ENCODE measurements around the gene ZNF619.

The ZNF619 gene

GRCh38 chr3:40463579-40463978, 13.3 kb upstream of the ZNF619 start:
- no peak overlapping the region for H3K27ac ChIP-seq (ENCODE audit: low read depth, low read length)
- no peak overlapping the region for H3K9ac ChIP-seq (ENCODE audit: low read length in 5 of 5)
- peaks cover 26 to 68% (median 58%) of the 10 kb centered on the region in 5 donors for H3K36me3 ChIP-seq (ENCODE audit: control insufficient read depth in 5 of 5, insufficient read depth in 5 of 5, low read length in 5 of 5)
- no peaks in the 10 kb centered on the region for H3K27me3 ChIP-seq (ENCODE audit: control insufficient read depth in 5 of 5, insufficient read depth in 4 of 5, low read length in 5 of 5)
- H3K4me1 ChIP-seq (ENCODE audit: control insufficient read depth in 5 of 5, insufficient read depth in 5 of 5, low read length in 5 of 5) = peaks cover 0 to 6% (median 2%) of the 10 kb centered on the region in 5 donors
- H3K4me3 ChIP-seq (ENCODE audit: low read depth in 1 of 5, low read length in 5 of 5) = no peak overlapping the region
- H3K9me3 ChIP-seq (ENCODE audit: control insufficient read depth in 5 of 5, low read length in 5 of 5) = no peaks in the 10 kb centered on the region

- H3K27me3 ChIP-seq (ENCODE audit: control insufficient read depth in 5 of 5, insufficient read depth in 4 of 5, low read length in 5 of 5) = no peaks in the 10 kb centered on the region
- H3K27ac ChIP-seq (ENCODE audit: low read depth, low read length) = no peak overlapping the region
- H3K4me3 ChIP-seq (ENCODE audit: low read depth in 1 of 5, low read length in 5 of 5) = no peak overlapping the region
- no peaks in the 10 kb centered on the region for H3K9me3 ChIP-seq (ENCODE audit: control insufficient read depth in 5 of 5, low read length in 5 of 5)
- no peak overlapping the region for H3K9ac ChIP-seq (ENCODE audit: low read length in 5 of 5)
- peaks cover 22 to 62% (median 50%) of the 10 kb centered on the region in 5 donors for H3K36me3 ChIP-seq (ENCODE audit: control insufficient read depth in 5 of 5, insufficient read depth in 5 of 5, low read length in 5 of 5)
- H3K4me1 ChIP-seq (ENCODE audit: control insufficient read depth in 5 of 5, insufficient read depth in 5 of 5, low read length in 5 of 5) = no peaks in the 10 kb centered on the region
Measured at GRCh38 chr3:40464339-40465110, 12.4 kb upstream of the ZNF619 start.

- Histone ChIP-seq H3K36me3 (ENCODE audit: control insufficient read depth in 5 of 5, insufficient read depth in 5 of 5, low read length in 5 of 5) (peaks cover 22 to 58% (median 46%) of the 10 kb centered on the region in 5 donors), H3K4me3 (ENCODE audit: low read depth in 1 of 5, low read length in 5 of 5) (no peak overlapping the region), H3K27me3 (ENCODE audit: control insufficient read depth in 5 of 5, insufficient read depth in 4 of 5, low read length in 5 of 5) (no peaks in the 10 kb centered on the region), H3K9ac (ENCODE audit: low read length in 5 of 5) (no peak overlapping the region), H3K4me1 (ENCODE audit: control insufficient read depth in 5 of 5, insufficient read depth in 5 of 5, low read length in 5 of 5) (no peaks in the 10 kb centered on the region), H3K9me3 (ENCODE audit: control insufficient read depth in 5 of 5, low read length in 5 of 5) (no peaks in the 10 kb centered on the region), H3K27ac (ENCODE audit: low read depth, low read length) (no peak overlapping the region)
Measured at GRCh38 chr3:40465111-40465407, 11.9 kb upstream of the ZNF619 start.

- Histone ChIP-seq H3K27ac (ENCODE audit: low read depth, low read length) (no peak overlapping the region), H3K9me3 (ENCODE audit: control insufficient read depth in 5 of 5, low read length in 5 of 5) (no peaks in the 10 kb centered on the region), H3K9ac (ENCODE audit: low read length in 5 of 5) (no peak overlapping the region), H3K4me3 (ENCODE audit: low read depth in 1 of 5, low read length in 5 of 5) (no peak overlapping the region), H3K36me3 (ENCODE audit: control insufficient read depth in 5 of 5, insufficient read depth in 5 of 5, low read length in 5 of 5) (peaks cover 22 to 54% (median 42%) of the 10 kb centered on the region in 5 donors), H3K27me3 (ENCODE audit: control insufficient read depth in 5 of 5, insufficient read depth in 4 of 5, low read length in 5 of 5) (no peaks in the 10 kb centered on the region), H3K4me1 (ENCODE audit: control insufficient read depth in 5 of 5, insufficient read depth in 5 of 5, low read length in 5 of 5) (no peaks in the 10 kb centered on the region)
Measured at GRCh38 chr3:40465456-40465855, 11.5 kb upstream of the ZNF619 start.

- no peak overlapping the region for H3K4me3 ChIP-seq (ENCODE audit: low read depth in 1 of 5, low read length in 5 of 5)
- no peaks in the 10 kb centered on the region for H3K27me3 ChIP-seq (ENCODE audit: control insufficient read depth in 5 of 5, insufficient read depth in 4 of 5, low read length in 5 of 5)
- no peaks in the 10 kb centered on the region for H3K9me3 ChIP-seq (ENCODE audit: control insufficient read depth in 5 of 5, low read length in 5 of 5)
- no peak overlapping the region for H3K9ac ChIP-seq (ENCODE audit: low read length in 5 of 5)
- H3K36me3 ChIP-seq (ENCODE audit: control insufficient read depth in 5 of 5, insufficient read depth in 5 of 5, low read length in 5 of 5) = peaks cover 16 to 29% (median 25%) of the 10 kb centered on the region in 5 donors
- H3K27ac ChIP-seq (ENCODE audit: low read depth, low read length) = no peak overlapping the region
- H3K4me1 ChIP-seq (ENCODE audit: control insufficient read depth in 5 of 5, insufficient read depth in 5 of 5, low read length in 5 of 5) = no peaks in the 10 kb centered on the region
Measured at GRCh38 chr3:40468018-40468417, 8.9 kb upstream of the ZNF619 start.

- H3K4me3 ChIP-seq (ENCODE audit: low read depth in 1 of 5, low read length in 5 of 5) = no peak overlapping the region
- H3K9ac ChIP-seq (ENCODE audit: low read length in 5 of 5) = no peak overlapping the region
- no peaks in the 10 kb centered on the region for H3K27me3 ChIP-seq (ENCODE audit: control insufficient read depth in 5 of 5, insufficient read depth in 4 of 5, low read length in 5 of 5)
Measured at GRCh38 chr3:40470701-40471100, 6.2 kb upstream of the ZNF619 start.

GRCh38 chr3:40477666-40478065, 744 bp downstream of the ZNF619 start:
- no peaks in the 10 kb centered on the region for H3K27me3 ChIP-seq (ENCODE audit: control insufficient read depth in 5 of 5, insufficient read depth in 4 of 5, low read length in 5 of 5)
- H3K9me3 ChIP-seq (ENCODE audit: control insufficient read depth in 5 of 5, low read length in 5 of 5) = no peaks in the 10 kb centered on the region

More at GRCh38 chr3:40470701-40471100, 6.2 kb upstream of the ZNF619 start:
- Histone ChIP-seq H3K4me1 (ENCODE audit: control insufficient read depth in 5 of 5, insufficient read depth in 5 of 5, low read length in 5 of 5) (no peaks in the 10 kb centered on the region), H3K27ac (ENCODE audit: low read depth, low read length) (no peak overlapping the region), H3K36me3 (ENCODE audit: control insufficient read depth in 5 of 5, insufficient read depth in 5 of 5, low read length in 5 of 5) (peaks cover 0 to 5% (median 4%) of the 10 kb centered on the region in 5 donors), H3K9me3 (ENCODE audit: control insufficient read depth in 5 of 5, low read length in 5 of 5) (no peaks in the 10 kb centered on the region)

GRCh38 chr3:40487172-40487571, 10.2 kb downstream of the ZNF619 start:
- peaks cover 12 to 25% (median 19%) of the 10 kb centered on the region in 5 donors for H3K9me3 ChIP-seq (ENCODE audit: control insufficient read depth in 5 of 5, low read length in 5 of 5)
- H3K9ac ChIP-seq (ENCODE audit: low read length in 5 of 5) = no peak overlapping the region
- H3K36me3 ChIP-seq (ENCODE audit: control insufficient read depth in 5 of 5, insufficient read depth in 5 of 5, low read length in 5 of 5) = peaks cover 22 to 61% (median 46%) of the 10 kb centered on the region in 5 donors
- H3K27ac ChIP-seq (ENCODE audit: low read depth, low read length) = no peak overlapping the region
- peak overlapping the region in 2 of 5 donors; percentile 4 to 21 for H3K4me3 ChIP-seq (ENCODE audit: low read depth in 1 of 5, low read length in 5 of 5)
- H3K4me1 ChIP-seq (ENCODE audit: control insufficient read depth in 5 of 5, insufficient read depth in 5 of 5, low read length in 5 of 5) = peaks cover 0 to 2% (median 0%) of the 10 kb centered on the region in 5 donors
- no peaks in the 10 kb centered on the region for H3K27me3 ChIP-seq (ENCODE audit: control insufficient read depth in 5 of 5, insufficient read depth in 4 of 5, low read length in 5 of 5)

More at GRCh38 chr3:40477666-40478065, 744 bp downstream of the ZNF619 start:
- peaks cover 9 to 33% (median 21%) of the 10 kb centered on the region in 5 donors for H3K36me3 ChIP-seq (ENCODE audit: control insufficient read depth in 5 of 5, insufficient read depth in 5 of 5, low read length in 5 of 5)
- peaks cover 3 to 11% (median 9%) of the 10 kb centered on the region in 5 donors for H3K4me1 ChIP-seq (ENCODE audit: control insufficient read depth in 5 of 5, insufficient read depth in 5 of 5, low read length in 5 of 5)
- peak overlapping the region; percentile 88 to 99 (median 92) for H3K9ac ChIP-seq (ENCODE audit: low read length in 5 of 5)
- H3K27ac ChIP-seq (ENCODE audit: low read depth, low read length) = no peak overlapping the region
- peak overlapping the region; percentile 92 to 96 (median 95) for H3K4me3 ChIP-seq (ENCODE audit: low read depth in 1 of 5, low read length in 5 of 5)

GRCh38 chr3:40490916-40491315, 14.0 kb downstream of the ZNF619 start:
- no peak overlapping the region for H3K27ac ChIP-seq (ENCODE audit: low read depth, low read length)
- no peaks in the 10 kb centered on the region for H3K27me3 ChIP-seq (ENCODE audit: control insufficient read depth in 5 of 5, insufficient read depth in 4 of 5, low read length in 5 of 5)
- H3K4me3 ChIP-seq (ENCODE audit: low read depth in 1 of 5, low read length in 5 of 5) = no peak overlapping the region
- H3K9ac ChIP-seq (ENCODE audit: low read length in 5 of 5) = no peak overlapping the region
- peaks cover 12 to 25% (median 19%) of the 10 kb centered on the region in 5 donors for H3K9me3 ChIP-seq (ENCODE audit: control insufficient read depth in 5 of 5, low read length in 5 of 5)
- H3K4me1 ChIP-seq (ENCODE audit: control insufficient read depth in 5 of 5, insufficient read depth in 5 of 5, low read length in 5 of 5) = peaks cover 0 to 2% (median 0%) of the 10 kb centered on the region in 5 donors
- H3K36me3 ChIP-seq (ENCODE audit: control insufficient read depth in 5 of 5, insufficient read depth in 5 of 5, low read length in 5 of 5) = peaks cover 15 to 25% (median 22%) of the 10 kb centered on the region in 5 donors

GRCh38 chr3:40494698-40495097, 17.8 kb downstream of the ZNF619 start:
- Histone ChIP-seq H3K4me3 (ENCODE audit: low read depth in 1 of 5, low read length in 5 of 5) (no peak overlapping the region), H3K27ac (ENCODE audit: low read depth, low read length) (no peak overlapping the region), H3K27me3 (ENCODE audit: control insufficient read depth in 5 of 5, insufficient read depth in 4 of 5, low read length in 5 of 5) (no peaks in the 10 kb centered on the region), H3K4me1 (ENCODE audit: control insufficient read depth in 5 of 5, insufficient read depth in 5 of 5, low read length in 5 of 5) (no peaks in the 10 kb centered on the region), H3K9ac (ENCODE audit: low read length in 5 of 5) (no peak overlapping the region), H3K36me3 (ENCODE audit: control insufficient read depth in 5 of 5, insufficient read depth in 5 of 5, low read length in 5 of 5) (peaks cover 0 to 2% (median 0%) of the 10 kb centered on the region in 5 donors), H3K9me3 (ENCODE audit: control insufficient read depth in 5 of 5, low read length in 5 of 5) (peaks cover 0 to 4% (median 0%) of the 10 kb centered on the region in 5 donors)
